Breast epithelium (tissue), 4 donors: ENCODE data around the gene ING4. TPM values are rescaled to one million over a fixed set of nuclear protein-coding genes. Genes with fewer than 3 reads are reported as not detected.
"Not testable (repeated sequence)": the region's sequence is repeated elsewhere in the genome, so short reads cannot be mapped to it uniquely, and the experiment has no call there.

Experiments used
- DNase-seq, 2 donors: peaks; one replicate each; pipeline ENCODE4 v3.0.0-alpha.2; 2019; ENCODE audit warnings: low spot score in 2 of 2
- H3K27ac ChIP-seq, 2 donors: fragments of 200-600 bp; sonication (generic) in 1 of 2; one replicate each; pipeline ENCODE4 v1.5.1; 2016 to 2019; ENCODE audit warnings: mild to moderate bottlenecking in 1 of 2
- H3K27me3 ChIP-seq, 2 donors: fragments of 200-600 bp; sonication (generic) in 1 of 2; one replicate each; pipeline versions ENCODE4 v1.5.1 to v1.6.0; 2017 to 2019; ENCODE audit warnings: control low read depth in 1 of 2, mild to moderate bottlenecking in 1 of 2
- H3K36me3 ChIP-seq: fragments of 200-600 bp; one replicate; pipeline ENCODE4 v1.5.1; 2019
- H3K4me1 ChIP-seq, 2 donors: fragments of 200-600 bp; sonication (generic); one replicate each; pipeline ENCODE4 v1.5.1; 2016 to 2019; ENCODE audit warnings: control low read depth in 1 of 2
- H3K4me3 ChIP-seq, 3 donors: fragments of 200-600 bp; sonication (generic); 1 replicate in 2 of 3; 2 replicates in 1 of 3; pipeline ENCODE4 v1.5.1; 2016 to 2019; ENCODE audit warnings: mild to moderate bottlenecking in 3 of 3, moderate library complexity in 2 of 3
- H3K9me3 ChIP-seq, 2 donors: fragments of 200-600 bp; sonication (generic) in 1 of 2; one replicate each; pipeline ENCODE4 v1.5.1; 2016 to 2019; ENCODE audit warnings: control low read depth in 1 of 2
- CTCF ChIP-seq, 3 donors: fragments of 450-650 bp; IDR thresholded peaks; one replicate each; pipeline ENCODE4 v1.5.1; 2016 to 2017; ENCODE audit warnings: antibody characterized with exemption in 3 of 3, mild to moderate bottlenecking in 3 of 3, moderate library complexity in 3 of 3
- POLR2A ChIP-seq: fragments of 450-650 bp; IDR thresholded peaks from one replicate; pipeline ENCODE4 v1.6.1; 2016; ENCODE audit warnings: antibody characterized with exemption, mild to moderate bottlenecking, moderate library complexity
- POLR2AphosphoS5 ChIP-seq, 3 donors: sonication (generic); formaldehyde crosslinking; IDR thresholded peaks; one replicate each; pipeline ENCODE4 v1.6.1; 2017; ENCODE audit warnings: antibody characterized with exemption in 3 of 3
- intact Hi-C: fragments of 100-400 bp; cut with DNase I; formaldehyde crosslinking; loops from one replicate; pipeline ENCODE4 v1.15.1; 2023; ENCODE audit warnings: low total_unique reads
- total RNA-seq, 3 donors: library from RNA; depleted of rRNA; stranded (reverse); fragments of >200 nt; gene quantifications; one replicate each; pipeline ENCODE4 v1.1.0, GENCODE V29; 2016

ING4 gene
- 10 to 100 TPM; 51.1 to 74.2 (median 56.3) TPM for total RNA-seq

- Histone ChIP-seq H3K4me3 (peak within 1 kb of the TSS; percentile 68 to 93 (median 91)), H3K27ac (peak within 1 kb of the TSS; percentile 79 to 90), H3K27me3 (no peaks in the 10 kb centered on the region), H3K4me1 (peaks cover 0 to 14% of the 10 kb centered on the region in 2 donors), H3K36me3 (peaks cover 7% of the 10 kb centered on the region), H3K9me3 (no peaks in the 10 kb centered on the region)
- intact Hi-C loops: no loop called here
- peak; percentile 87 to 93 (median 88) for TF ChIP-seq POLR2AphosphoS5 (IDR thresholded peaks at IDR 0.05)
- TF ChIP-seq CTCF (IDR thresholded peaks at IDR 0.05): no peak
- peak; percentile 95 to 99 for DNase-seq
These were observed at the start of gene ING4 for GRCh38 chr12:6662906-6663742. Gene ING4, minus strand, starts transcription at chr12:6663119. Its CDS starts 18 bp downstream, at chr12:6663101.

DNA sequence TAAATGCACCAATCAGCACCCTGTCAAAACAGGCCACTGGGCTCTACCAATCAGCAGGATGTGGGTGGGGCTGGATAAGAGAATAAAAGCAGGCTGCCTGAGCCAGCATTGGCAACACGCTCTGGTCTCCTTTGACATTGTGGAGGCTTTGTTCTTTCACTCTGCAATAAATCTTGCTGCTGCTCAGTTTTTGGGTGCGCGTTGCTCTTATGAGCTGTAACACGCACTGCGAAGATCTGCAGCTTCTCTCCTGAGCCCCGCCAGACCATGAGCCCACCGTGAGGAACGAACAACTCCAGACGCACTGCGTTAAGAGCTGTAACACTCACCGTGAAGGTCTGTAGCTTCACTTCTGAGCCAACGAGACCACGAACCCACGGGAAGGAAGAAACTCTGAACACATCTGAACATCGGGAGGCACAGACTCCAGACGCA is 46.1 kb upstream of the ING4 start:
- TF ChIP-seq POLR2A (no peak), POLR2AphosphoS5 (IDR thresholded peaks at IDR 0.05) (no peak), CTCF (IDR thresholded peaks at IDR 0.05) (no peak)
- DNase-seq: no peak

DNA sequence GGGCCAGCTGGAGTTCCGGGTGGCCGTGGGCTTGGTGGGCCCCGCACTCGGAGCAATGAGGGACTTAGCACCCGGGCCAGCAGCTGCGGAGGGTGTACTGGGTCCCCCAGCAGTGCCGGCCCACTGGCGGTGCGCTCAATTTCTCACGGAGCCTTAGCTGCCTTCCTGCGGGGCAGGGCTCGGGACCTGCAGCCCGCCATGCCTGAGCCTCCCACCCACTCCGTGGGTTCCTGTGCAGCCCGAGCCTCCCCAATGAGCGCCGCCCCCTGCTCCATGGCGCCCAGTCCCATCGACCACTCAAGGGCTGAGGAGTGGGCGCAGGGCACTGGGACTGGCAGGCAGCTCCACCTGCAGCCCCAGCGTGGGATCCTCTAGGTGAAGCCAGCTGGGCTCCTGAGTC is 45.4 kb upstream of the ING4 start:
- H3K9me3 ChIP-seq, DNase-seq, intact Hi-C loops, H3K36me3 ChIP-seq, H3K4me3 ChIP-seq, H3K4me1 ChIP-seq, H3K27ac ChIP-seq: not testable (repeated sequence)
- H3K27me3 ChIP-seq: peaks cover 2 to 21% of the 10 kb centered on the region in 2 donors

More for the DNA sequence above, 46.1 kb upstream of the ING4 start:
- Histone ChIP-seq H3K4me1 (no peaks in the 10 kb centered on the region), H3K4me3 (no peak overlapping the region), H3K27me3 (peaks cover 2 to 15% of the 10 kb centered on the region in 2 donors), H3K9me3 (no peaks in the 10 kb centered on the region), H3K27ac (no peak overlapping the region), H3K36me3 (no peaks in the 10 kb centered on the region)
- intact Hi-C loops: no loop called here

DNA sequence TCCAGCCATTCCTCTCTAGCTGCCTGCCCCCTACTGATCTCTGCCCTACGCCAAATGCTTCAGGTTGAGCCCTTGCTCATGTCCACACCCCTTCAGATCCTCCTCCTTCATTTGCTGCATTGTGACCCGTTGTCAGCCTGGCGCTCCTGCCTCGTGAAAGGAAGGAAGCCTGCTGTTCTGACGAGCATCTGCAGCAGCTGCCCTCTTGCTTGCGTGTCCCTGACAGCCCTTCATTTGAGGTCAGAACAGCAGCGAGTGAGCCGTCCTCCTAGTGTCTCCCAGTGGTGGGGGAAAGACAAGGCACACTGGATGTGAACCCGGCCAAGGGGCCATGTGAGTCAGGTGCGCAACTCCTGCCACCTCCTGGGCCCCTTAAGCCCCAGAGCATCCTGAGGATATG is 40.7 kb upstream of the ING4 start:
- no peaks in the 10 kb centered on the region for H3K36me3 ChIP-seq
- H3K9me3 ChIP-seq: no peaks in the 10 kb centered on the region
- no peak overlapping the region for H3K4me3 ChIP-seq
- no peak for DNase-seq
- no peaks in the 10 kb centered on the region for H3K4me1 ChIP-seq
- intact Hi-C loops: no loop called here
- no peak overlapping the region for H3K27ac ChIP-seq
- peaks cover 9 to 60% of the 10 kb centered on the region in 2 donors for H3K27me3 ChIP-seq
- TF ChIP-seq POLR2A (no peak), POLR2AphosphoS5 (IDR thresholded peaks at IDR 0.05) (no peak), CTCF (IDR thresholded peaks at IDR 0.05) (no peak)

DNA sequence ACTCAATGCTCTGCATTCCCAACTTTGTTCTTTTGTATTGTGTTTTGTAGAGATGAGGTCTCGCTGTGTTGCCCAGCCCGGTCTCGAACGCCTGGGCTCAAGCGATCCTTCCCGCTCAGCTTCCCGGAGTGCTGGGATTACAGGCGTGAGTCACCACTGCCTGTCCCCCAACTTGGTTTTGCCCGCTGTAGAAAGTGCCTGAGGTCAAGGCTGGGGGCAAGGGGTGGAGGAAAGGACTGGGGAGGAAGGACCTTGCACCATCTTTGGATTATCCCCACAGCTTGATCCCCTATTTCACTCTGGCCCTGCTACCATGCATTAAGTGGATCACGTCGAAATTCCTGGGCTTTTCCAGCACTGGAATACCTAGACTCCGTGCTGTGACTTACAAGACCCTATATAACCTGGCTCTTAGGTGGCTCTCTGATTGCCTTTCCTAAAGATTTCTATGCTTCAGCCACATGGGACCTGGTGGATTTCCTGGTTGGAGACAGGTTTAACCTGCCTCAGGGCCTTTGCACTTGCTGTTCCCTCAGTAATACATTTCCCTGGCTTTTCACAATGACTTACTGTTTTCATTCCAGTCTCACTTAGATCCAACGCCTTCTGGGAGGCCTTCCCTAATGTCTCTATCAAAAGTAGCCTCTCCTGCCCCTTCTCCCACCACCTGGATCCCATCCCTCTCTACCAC is 38.3 kb upstream of the ING4 start:
- DNase-seq: no peak
- no peaks in the 10 kb centered on the region for H3K9me3 ChIP-seq
- H3K27ac ChIP-seq: no peak overlapping the region
- H3K4me3 ChIP-seq: peak overlapping the region in 2 of 3 donors; percentile 60 to 72
- no peak for TF ChIP-seq CTCF (IDR thresholded peaks at IDR 0.05)
- no peak for TF ChIP-seq POLR2AphosphoS5 (IDR thresholded peaks at IDR 0.05)
- TF ChIP-seq POLR2A: no peak
- no peaks in the 10 kb centered on the region for H3K36me3 ChIP-seq
- H3K4me1 ChIP-seq: no peaks in the 10 kb centered on the region
- intact Hi-C loops: no loop called here
- H3K27me3 ChIP-seq: peaks cover 6 to 71% of the 10 kb centered on the region in 2 donors
